Activated naive CD4-positive, alpha-beta T cell treated with anti-CD3 and anti-CD28 coated beads, Interleukin-2, amount 10 ng/mL, durations not matched to agents 7 days and 5 days (primary cell): ENCODE measurements around the gene MMP28.

ENCODE experiments used
- CTCF ChIA-PET: fragments of 350-600 bp; sonication (Branson Sonifier 250); formaldehyde crosslinking; loops from one replicate; lab custom pipeline; 2021; ENCODE audit warnings: antibody characterized with exemption; lab: Charles Lee
- DNase-seq: peaks from one replicate; pipeline ENCODE4 v3.0.0-alpha.2; 2020
- H3K27ac Mint-ChIP-seq: one replicate; pipeline ENCODE4 v1.8.0; 2021; ENCODE audit warnings: mild to moderate bottlenecking, moderate library complexity, mixed read lengths
- H3K27me3 Mint-ChIP-seq: one replicate; pipeline ENCODE4 v1.8.0; 2021; ENCODE audit warnings: mild to moderate bottlenecking, mixed read lengths
- H3K36me3 Mint-ChIP-seq: one replicate; pipeline ENCODE4 v1.8.0; 2021; ENCODE audit warnings: mixed read lengths
- H3K4me1 Mint-ChIP-seq: one replicate; pipeline ENCODE4 v1.8.0; 2021; ENCODE audit warnings: mixed read lengths
- H3K4me3 Mint-ChIP-seq: one replicate; pipeline ENCODE4 v1.8.0; 2021; ENCODE audit warnings: mild to moderate bottlenecking, moderate library complexity, mixed read lengths
- H3K9me3 Mint-ChIP-seq: one replicate; pipeline ENCODE4 v1.8.0; 2021; ENCODE audit warnings: mixed read lengths

MMP28 gene

DNA sequence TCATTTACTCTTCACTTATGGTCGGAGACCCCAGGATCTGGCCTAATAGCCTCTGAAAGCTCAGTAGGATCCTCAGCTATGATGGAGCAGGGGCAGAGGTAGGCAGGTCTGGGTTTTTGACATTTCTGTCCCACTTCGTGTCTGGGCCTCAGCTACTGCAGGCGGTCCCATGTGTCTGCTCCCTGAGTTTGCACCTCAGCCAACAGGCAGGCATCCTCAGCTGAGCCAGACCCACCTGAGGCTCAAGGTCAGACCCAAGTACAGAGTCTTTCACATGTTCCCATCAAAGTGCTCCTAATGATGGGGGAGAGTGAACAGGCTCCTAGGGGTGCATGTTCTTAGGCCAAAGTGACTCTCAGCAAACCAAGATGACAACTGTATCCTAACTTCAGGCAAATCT lies 66.9 kb downstream of the MMP28 start:
- CTCF ChIA-PET: interaction anchor here (2.9 to 3.4 kb wide), 2 partner anchors 19 to 35 kb away, joined by 11 read pairs; no protein-coding TSS in a partner anchor
- H3K27ac Mint-ChIP-seq: no peak overlapping the region
- peaks cover 29% of the 10 kb centered on the region for H3K27me3 Mint-ChIP-seq
- DNase-seq: no peak
- H3K9me3 Mint-ChIP-seq: no peaks in the 10 kb centered on the region
- peaks cover 21% of the 10 kb centered on the region for H3K36me3 Mint-ChIP-seq
- H3K4me3 Mint-ChIP-seq: no peak overlapping the region
- H3K4me1 Mint-ChIP-seq: peaks cover 11% of the 10 kb centered on the region

DNA sequence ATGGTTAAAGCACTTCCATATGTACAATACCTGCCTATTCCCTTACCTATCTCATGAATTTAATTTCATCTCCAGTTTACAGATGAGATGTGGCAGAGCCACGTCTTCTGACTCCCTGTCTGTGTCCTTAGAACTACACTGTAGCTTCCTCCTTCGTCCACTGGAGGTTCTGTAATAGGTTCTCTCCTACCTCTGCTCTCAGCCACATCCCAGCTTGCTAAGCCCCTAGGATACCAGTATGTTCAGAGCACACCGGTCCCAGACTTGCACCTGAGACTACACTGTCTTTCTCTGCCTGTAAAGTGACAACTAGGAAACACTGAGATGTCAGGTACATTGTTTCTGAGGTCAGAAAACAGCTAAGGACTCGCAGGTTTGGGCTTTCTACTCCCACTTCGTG lies 67.8 kb downstream of the MMP28 start:
- no peak overlapping the region for H3K27ac Mint-ChIP-seq
- peaks cover 21% of the 10 kb centered on the region for H3K36me3 Mint-ChIP-seq
- H3K4me1 Mint-ChIP-seq: peaks cover 11% of the 10 kb centered on the region

DNA sequence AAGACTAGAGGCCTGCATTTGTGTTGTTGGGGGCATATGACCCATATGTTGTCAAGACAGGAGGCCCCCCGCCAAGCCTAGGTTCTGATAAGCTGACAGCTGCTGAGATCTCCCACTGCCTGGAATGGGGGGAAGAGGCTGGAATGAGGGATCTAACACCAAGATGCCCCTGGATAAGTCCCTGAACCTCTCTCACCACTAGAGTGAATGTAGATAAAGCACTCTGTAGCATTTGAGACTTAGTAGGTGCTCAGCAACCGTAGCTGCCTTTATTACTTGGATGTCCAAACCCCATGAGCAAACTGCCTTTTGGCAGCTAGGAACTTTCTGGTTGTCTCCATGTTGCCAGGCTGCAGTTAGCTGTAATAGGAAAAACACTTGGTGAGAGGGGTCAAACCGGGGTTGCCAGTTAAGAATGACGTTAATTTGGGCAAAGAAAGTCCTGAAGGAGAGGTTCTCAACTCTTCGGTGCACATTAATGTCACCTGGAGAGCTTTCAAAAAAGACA lies 68.4 kb downstream of the MMP28 start:
- Mint-ChIP-seq H3K27me3 (peaks cover 15% of the 10 kb centered on the region), H3K4me3 (no peak overlapping the region), H3K4me1 (peaks cover 11% of the 10 kb centered on the region), H3K27ac (no peak overlapping the region), H3K9me3 (no peaks in the 10 kb centered on the region), H3K36me3 (peaks cover 21% of the 10 kb centered on the region)
- no peak for DNase-seq
- CTCF ChIA-PET: interaction anchor here (2.9 to 3.4 kb wide), 2 partner anchors 21 to 37 kb away, joined by 11 read pairs; no protein-coding TSS in a partner anchor

More for the DNA sequence above, 67.8 kb downstream of the MMP28 start:
- no peak overlapping the region for H3K4me3 Mint-ChIP-seq
- CTCF ChIA-PET: interaction anchor here (2.9 to 3.4 kb wide), 2 partner anchors 20 to 36 kb away, joined by 11 read pairs; no protein-coding TSS in a partner anchor
- H3K9me3 Mint-ChIP-seq: no peaks in the 10 kb centered on the region
- DNase-seq: no peak
- peaks cover 22% of the 10 kb centered on the region for H3K27me3 Mint-ChIP-seq

DNA sequence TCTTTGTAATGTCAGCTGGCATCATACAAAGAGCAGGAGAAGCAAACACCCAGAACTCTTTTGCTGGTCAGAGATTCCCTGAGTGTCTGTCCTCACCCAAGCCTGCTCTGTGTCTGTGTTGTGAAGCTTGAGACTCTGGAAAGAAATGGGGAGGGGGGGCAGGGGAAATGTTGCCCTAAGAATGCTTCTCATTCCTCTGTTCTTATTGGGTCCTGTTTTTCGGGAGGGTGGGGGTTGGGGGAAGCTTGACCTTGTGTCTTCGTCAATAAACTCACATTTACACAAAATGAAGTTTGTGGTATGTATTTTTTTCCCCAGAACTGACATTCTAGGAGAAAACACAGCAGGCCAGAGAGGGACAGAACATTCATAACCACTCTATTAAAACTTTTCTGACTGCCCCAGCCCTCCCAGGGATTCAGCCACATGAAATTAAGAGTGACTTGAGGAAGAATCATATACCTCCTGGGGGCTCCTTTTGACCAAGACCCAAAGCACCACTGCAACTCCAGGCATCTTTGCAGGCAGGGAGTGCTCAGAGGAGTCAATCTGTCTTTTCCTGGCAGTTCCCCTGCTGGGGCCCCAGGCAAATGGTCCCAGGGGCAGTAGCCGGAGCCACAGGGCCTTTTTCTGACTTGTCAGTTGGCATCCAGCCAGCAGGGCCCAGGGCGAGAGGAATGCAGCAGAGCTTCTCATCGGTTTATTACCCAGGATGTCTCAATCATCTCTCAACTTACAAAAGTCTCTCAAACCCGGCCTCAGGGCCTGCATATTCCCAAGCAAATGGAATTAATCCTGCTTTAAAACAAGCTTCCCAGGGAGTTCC lies 69.1 kb downstream of the MMP28 start:
- H3K36me3 Mint-ChIP-seq: peaks cover 24% of the 10 kb centered on the region
- DNase-seq: no peak
- no peaks in the 10 kb centered on the region for H3K9me3 Mint-ChIP-seq
- H3K27ac Mint-ChIP-seq: no peak overlapping the region
- H3K4me3 Mint-ChIP-seq: no peak overlapping the region
- peaks cover 11% of the 10 kb centered on the region for H3K4me1 Mint-ChIP-seq
- CTCF ChIA-PET: interaction anchor here (2.9 kb wide), 1 partner anchor 21 kb away, joined by 11 read pairs; no protein-coding TSS in a partner anchor
- peaks cover 12% of the 10 kb centered on the region for H3K27me3 Mint-ChIP-seq

DNA sequence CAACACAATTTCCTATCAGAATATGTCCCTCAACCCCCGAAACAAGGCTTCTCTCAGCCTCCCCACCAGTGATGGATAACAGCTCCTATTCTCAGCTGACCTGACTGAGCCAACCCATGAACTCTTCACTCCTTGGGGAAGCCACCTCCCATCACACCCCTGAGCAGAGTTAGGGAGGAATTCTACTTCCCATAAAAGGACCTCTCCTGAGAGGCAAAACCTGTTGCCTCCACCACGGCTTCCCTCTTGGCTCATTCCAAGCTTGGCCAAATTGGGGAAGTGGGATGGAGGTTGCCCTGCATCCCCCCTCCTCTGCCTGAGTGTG lies 69.7 kb downstream of the MMP28 start:
- no peak for DNase-seq
- Mint-ChIP-seq H3K27me3 (peaks cover 6% of the 10 kb centered on the region), H3K4me3 (no peak overlapping the region), H3K27ac (no peak overlapping the region), H3K9me3 (no peaks in the 10 kb centered on the region), H3K36me3 (peaks cover 26% of the 10 kb centered on the region), H3K4me1 (peaks cover 5% of the 10 kb centered on the region)
- CTCF ChIA-PET: no interaction called here

DNA sequence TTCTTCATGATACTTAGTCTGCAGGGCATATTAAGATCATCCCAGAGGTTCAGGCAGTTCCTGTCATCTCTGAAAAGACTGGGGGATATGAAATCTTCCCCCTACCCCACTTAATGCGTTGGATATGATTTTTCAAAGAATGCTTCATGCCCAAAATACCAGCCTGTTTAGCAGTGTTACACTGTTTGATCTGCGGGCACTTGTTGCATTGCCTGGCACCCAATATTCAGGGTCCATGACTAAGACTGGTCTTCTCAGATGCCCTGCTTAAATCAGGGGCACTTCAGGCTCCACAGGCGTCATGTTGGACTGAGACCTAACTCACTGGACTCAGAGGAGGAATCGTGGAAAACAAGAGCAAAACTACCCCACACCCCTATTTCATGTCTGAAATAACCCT lies 70.4 kb downstream of the MMP28 start:
- H3K27ac Mint-ChIP-seq: no peak overlapping the region
- peaks cover 27% of the 10 kb centered on the region for H3K36me3 Mint-ChIP-seq
- no peak for DNase-seq
- H3K27me3 Mint-ChIP-seq: no peaks in the 10 kb centered on the region
- CTCF ChIA-PET: no interaction called here
- H3K4me1 Mint-ChIP-seq: no peaks in the 10 kb centered on the region
- no peak overlapping the region for H3K4me3 Mint-ChIP-seq
- H3K9me3 Mint-ChIP-seq: no peaks in the 10 kb centered on the region

DNA sequence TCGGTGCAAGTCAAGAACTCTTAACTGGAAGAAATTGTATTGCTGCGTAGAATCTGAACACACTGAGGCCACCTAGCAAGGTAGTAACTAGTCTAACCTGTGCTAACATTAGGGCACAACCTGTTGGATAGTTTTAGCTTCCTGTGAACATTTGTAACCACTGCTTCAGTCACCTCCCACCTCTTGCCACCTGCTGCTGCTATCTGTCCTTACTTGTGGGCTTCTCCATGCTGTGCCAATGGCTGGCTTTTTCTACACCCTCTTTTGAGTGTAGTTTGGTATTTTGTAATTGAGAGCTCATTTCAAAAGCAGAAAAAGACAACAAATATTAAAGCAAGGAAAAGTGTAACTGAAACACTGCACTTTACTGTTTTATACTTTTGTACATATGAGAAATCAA lies 71.7 kb downstream of the MMP28 start:
- Mint-ChIP-seq H3K36me3 (peaks cover 33% of the 10 kb centered on the region), H3K27me3 (no peaks in the 10 kb centered on the region), H3K4me3 (no peak overlapping the region), H3K4me1 (no peaks in the 10 kb centered on the region), H3K9me3 (no peaks in the 10 kb centered on the region), H3K27ac (no peak overlapping the region)
- no peak for DNase-seq
- CTCF ChIA-PET: interaction anchor here (0.8 to 1.4 kb wide), 4 partner anchors 13 to 111 kb away, joined by 3 to 4 read pairs (median 4); no protein-coding TSS in a partner anchor

DNA sequence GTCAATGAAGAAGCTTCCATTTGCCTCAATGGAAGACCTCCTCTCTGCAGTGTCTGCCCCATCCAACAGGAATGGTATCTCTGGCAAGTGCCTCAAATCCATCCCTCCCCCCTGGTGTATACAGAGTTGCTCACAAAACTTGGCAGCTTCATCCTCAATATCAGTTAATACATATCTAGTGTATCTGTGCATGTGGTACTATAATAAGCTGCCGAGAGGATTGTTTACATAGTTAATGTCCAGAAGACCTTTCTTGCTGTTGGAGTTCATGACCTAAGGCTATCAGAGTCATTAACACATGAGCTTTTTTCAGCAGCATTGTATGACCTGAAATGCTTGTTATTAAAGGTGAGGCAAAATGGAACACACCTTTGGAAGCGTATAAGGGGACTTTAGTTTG lies 78.0 kb downstream of the MMP28 start:
- no peak overlapping the region for H3K4me3 Mint-ChIP-seq
- no peak for DNase-seq
- CTCF ChIA-PET: interaction anchor here (1.5 kb wide), 1 partner anchor 104 kb away, joined by 5 read pairs; no protein-coding TSS in a partner anchor
- H3K27me3 Mint-ChIP-seq: no peaks in the 10 kb centered on the region
- no peak overlapping the region for H3K27ac Mint-ChIP-seq
- H3K9me3 Mint-ChIP-seq: no peaks in the 10 kb centered on the region
- H3K4me1 Mint-ChIP-seq: no peaks in the 10 kb centered on the region
- peaks cover 35% of the 10 kb centered on the region for H3K36me3 Mint-ChIP-seq

DNA sequence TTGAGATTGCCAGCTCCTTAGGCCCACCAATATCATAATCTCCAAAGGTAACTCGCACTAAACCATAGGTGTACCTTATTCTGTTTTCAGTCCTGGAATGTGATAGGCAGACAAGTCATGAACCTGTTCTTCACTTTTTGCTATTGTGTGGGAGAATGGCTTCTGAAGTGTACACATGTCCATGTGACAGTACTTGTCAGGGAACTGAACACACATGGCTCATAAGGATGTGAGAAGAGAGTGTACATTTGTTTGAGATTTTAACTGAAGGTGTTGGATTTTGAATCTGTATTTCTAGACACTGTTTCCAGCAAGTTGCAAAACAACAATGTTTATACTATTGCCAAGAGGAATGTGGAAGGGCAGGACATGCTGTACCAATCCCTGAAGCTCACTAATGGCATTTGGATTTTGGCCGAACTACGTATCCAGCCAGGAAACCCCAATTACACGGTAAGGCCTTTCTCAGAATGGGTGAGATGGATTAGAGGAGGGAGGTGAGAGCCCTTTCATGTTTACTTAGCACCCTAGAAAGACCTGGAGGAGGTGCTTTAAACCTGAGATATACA lies 78.5 kb downstream of the MMP28 start:
- H3K27me3 Mint-ChIP-seq: no peaks in the 10 kb centered on the region
- CTCF ChIA-PET: interaction anchor here (1.5 kb wide), 1 partner anchor 104 kb away, joined by 5 read pairs; no protein-coding TSS in a partner anchor
- H3K4me3 Mint-ChIP-seq: no peak overlapping the region
- no peak for DNase-seq
- H3K4me1 Mint-ChIP-seq: peaks cover 2% of the 10 kb centered on the region
- H3K27ac Mint-ChIP-seq: no peak overlapping the region
- H3K9me3 Mint-ChIP-seq: no peaks in the 10 kb centered on the region
- peaks cover 36% of the 10 kb centered on the region for H3K36me3 Mint-ChIP-seq

DNA sequence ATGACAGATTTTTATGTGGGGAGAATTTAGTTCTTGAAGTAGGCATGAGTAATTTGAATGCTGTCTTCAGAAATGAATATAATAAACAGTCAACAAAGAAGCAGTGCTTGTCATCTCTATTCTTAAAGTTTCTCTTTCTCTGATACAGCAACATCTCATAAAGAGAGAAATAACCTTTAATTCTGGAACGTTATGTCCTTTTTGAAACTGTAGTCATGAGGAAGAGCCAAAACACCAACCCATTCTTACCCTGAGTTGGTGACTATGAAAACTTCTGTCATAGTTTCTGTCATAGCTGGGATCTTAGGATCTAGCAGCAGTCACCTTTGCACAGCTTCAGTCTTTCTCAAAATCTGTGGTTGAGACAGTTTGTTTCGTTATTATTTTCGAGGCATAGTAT lies 79.3 kb downstream of the MMP28 start:
- no peak overlapping the region for H3K4me3 Mint-ChIP-seq
- CTCF ChIA-PET: no interaction called here
- H3K27me3 Mint-ChIP-seq: no peaks in the 10 kb centered on the region
- no peaks in the 10 kb centered on the region for H3K9me3 Mint-ChIP-seq
- H3K4me1 Mint-ChIP-seq: peaks cover 4% of the 10 kb centered on the region
- peaks cover 35% of the 10 kb centered on the region for H3K36me3 Mint-ChIP-seq
- no peak overlapping the region for H3K27ac Mint-ChIP-seq
- DNase-seq: no peak
